Fibroblast of upper back skin (primary cell): ENCODE data around the gene TRPC4AP.

ENCODE experiments used
- DNase-seq: peaks from one replicate; pipeline ENCODE4 v3.0.0-alpha.2; 2013

TRPC4AP gene

DNA sequence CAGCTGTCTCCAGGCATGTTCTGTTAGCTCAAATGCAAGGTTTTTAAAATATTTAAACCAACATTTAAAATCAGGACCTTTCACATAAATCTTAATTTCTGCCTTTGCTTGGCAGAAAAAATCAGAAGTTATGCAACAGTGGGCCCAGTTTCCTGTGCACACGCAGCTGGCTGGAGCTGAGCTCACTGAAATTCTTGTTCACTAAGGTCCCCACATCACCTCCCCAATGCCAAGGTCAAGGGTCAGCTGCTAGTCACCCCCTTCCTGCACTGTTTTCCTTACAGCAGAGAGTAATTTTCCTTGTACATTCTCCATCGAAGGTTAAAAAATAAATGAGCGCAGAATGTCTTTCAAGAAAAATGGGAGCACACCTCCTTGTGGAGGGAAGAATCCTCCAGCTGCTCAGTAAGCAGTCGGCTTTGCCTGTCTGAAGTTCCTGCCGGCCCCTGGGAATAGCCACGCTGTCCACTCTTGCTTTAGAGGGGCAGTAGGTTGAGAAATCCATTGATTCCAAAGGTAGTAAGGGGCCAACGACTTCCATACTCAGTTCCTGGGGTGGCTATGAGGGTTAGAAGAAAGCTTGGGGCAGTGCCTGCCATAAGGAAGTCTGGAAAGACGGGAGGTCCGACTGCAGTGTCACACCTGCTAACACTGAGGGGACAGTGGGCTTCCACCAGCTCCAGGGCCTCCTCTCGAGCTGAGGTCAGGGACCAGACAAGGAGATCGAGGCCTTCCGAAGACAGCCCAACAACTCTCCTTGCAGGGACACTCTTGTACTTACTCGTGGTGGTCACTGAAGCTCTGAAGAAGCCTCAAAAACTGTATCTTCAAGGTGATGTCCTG, 80.2 kb downstream of the TRPC4AP start:
- DNase-seq = no peak

DNA sequence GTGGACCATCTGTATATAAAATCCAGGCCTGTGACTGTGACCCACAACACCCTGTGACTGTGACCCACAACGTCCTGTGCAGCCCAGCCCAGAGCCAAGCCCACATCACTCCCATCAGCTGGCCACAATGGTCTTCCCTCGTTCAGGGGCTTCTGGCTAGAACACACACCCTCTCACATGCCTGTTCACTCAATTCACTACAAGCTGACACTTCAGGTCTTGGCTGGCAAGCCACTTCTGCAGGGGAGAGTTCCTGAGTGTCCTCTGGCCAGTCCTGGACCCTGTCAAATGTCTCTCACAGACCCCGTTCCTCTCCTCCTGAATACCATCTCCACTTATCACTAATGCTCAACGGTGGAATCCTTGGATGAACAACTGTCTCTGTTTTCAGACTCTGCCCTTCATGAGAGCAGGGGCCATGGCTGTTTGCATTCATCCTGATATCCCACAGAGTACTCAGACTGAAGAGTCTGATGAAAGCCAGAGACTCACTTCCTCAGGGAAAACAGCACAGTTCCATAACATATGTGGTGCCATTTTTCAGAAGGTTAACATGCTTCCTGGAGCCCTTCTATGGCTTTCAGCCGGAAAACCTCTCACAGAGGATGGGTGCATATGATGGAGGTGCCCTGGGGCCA, 80.9 kb downstream of the TRPC4AP start:
- no peak for DNase-seq

DNA sequence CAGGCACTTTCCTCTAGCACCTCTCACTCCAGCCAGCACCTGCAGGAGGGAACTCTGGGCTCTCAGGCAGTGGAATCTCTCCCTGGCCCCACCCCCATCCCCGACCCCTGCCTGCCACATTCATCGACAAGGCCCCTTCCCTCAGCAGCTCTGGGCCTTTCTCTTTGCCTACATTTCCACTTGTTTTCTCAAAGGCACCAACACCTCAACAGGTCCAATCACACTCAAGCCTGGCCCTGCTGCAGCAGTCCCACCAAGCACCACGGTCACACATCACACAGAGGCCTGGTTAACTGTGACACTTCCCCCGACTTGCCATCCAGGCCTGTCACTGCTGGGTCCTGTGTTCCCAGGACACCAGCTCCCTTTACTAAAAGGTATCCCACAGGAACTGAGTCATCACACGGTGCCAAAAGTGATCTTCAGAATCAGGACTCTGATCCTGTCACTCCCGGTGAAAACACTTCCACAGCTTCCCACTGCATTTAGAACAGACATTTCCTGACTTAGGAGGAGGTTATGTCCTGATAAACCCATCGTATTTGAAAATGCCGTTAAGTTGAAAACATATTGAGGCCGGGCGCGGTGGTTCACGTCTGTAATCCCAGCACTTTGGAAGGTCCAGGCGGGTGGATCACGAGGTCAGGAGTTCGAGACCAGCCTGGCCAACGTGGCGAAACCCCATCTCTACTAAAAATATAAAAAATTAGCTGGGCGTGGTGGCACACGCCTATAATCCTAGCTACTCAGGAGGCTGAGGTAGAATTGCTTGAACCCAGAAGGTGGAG, 82.0 kb downstream of the TRPC4AP start:
- DNase-seq = no peak

DNA sequence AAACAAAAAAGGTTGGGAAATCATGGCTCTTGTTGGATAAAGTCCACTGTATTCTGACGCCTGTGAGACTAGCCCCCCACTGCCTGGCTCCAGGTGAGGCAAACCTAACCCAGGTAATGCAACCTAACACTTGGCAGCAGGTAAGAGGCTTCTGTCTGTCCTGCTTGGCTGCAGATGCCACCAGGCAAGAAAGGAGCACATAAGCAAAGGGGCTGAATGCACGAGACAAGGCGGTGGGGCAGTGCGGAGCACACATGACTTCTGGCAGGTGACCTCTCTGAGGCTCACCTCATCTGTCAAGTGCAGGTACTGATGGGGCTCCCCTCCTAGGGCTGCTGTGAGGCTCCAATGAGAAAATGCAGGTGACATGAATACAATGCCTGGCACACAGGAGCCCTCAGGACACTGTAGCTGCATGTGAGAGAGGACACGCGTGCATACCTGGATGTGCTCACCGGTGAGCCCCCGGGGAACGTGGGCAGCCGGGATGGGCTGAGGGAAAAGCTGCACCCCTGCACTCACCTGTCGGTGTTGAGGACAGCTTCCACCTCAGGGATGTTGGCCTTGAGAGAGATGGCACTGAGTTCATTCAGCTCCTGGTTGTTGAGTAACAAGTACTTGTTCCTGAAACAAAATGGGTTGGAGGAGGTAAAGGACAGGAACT, 82.8 kb downstream of the TRPC4AP start:
- DNase-seq = no peak

DNA sequence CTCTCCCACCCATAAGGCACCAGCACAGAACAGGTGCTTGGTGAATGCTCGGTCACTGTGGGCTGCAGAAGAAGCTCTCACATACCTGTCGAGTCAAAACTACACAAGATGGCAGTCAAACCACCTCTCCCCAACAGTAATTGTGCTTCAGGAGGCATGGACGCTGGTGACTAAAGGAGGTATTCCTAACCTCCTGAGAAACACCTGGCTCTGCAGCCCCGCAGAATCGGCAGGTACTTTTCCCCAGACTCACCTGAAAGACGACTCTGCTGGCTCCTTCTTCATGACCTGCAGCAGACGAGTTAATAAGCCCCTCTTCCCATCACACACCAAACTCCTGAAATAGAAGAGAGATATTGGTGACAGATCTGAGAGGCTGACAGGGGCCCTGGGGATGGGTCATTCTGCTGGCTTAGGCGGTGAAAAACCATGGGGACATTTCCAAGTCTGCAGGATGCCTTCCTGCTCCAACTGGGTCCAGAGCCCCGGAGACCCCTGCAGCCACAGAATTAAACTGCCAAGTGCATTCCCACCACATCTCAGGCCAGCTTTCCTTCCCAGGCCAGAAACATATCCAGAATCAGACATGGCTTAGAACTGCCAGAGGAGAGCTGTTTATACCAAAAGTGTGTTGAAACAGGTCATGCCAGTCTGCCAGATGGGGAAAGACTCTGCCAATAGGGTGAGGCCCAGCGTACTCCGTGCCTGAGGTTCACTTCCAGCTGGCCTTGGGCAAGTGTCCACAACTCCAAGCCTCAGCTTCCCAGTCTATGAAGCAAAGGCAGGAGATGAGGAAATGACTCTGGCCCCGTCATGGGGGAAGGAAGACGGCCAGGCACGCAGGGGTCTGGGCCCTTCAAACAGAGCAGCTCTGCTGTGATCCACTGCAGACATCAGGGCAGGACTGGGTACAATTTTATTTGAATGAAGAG, 83.9 kb downstream of the TRPC4AP start:
- DNase-seq = no peak

DNA sequence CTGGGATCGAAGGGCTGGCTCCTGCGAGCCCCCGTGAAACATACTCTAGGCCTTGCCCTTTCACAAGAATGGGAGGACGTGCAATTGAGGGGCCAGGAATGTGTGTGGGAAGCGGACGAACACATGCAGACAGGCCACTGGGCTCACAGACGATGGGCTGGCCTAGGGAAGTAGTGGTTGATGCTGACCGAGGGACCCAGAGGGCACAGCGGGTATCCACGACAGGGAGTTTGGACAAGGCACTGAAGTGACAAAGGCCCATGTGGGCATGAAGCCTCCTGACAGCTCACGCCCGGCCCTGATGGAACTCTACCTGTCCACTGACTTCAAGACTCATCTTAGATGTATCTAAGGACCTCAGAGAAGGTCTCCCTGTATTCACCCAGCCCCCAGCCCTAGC, 84.7 kb downstream of the TRPC4AP start:
- DNase-seq = no peak

DNA sequence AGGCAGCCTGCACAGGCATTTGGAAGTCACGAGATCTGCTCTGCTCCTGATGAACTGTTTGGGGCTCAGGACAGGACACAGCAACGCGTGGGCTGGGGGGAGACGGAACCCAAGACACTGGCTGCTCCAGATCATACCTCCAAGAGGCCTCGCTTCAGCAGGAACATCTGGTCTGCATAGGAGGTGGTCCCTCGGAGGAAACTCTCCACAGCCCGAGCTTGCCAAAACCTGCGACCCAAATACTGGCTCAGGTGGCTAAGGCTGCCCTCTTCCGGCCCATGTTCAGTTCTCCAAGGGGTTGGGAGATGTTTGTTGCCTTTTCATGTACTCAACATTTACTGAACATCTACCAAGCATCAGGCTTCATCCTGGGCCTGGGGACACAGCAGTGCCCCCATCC, 85.2 kb downstream of the TRPC4AP start:
- DNase-seq = no peak

DNA sequence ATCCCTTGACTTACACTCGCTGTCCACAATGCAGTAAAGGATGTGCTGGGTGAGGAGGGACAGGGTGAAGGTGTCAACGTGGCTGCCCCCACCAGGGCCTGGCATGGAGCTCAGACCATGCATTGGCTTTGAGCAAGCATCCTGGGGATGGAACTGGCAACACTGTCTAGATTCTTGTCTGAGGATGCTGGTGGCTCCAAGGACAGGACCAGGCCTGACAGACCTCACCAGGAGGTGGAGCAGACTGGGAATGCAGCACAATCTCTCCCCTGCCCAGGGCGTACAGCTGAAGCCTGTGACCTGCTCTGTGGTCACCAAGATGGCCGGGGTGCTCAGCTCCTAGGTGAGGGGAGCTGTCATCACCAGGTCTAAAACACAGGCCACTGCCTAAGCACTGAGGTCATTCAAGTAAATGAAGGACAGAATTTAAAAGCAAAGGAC, 86.1 kb downstream of the TRPC4AP start:
- DNase-seq = no peak

DNA sequence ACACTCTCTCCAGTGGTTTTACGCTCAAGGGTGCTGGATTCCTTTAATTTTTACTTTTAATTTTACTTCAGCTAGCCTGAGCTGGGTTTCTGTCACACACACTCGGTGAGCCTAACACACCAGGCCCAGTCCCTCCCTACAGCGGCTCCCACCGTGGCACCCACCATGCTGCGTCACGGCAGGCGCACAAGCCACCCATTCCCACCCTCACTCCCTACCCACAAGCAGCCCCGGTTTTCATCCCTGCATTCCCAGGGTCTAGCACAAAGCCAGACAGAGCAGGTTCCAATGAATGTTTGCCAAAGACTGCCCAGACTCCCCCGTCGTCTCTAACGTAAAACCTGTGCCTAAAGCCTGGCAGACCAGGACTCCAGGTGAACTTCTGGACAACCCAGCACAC, 86.6 kb downstream of the TRPC4AP start:
- DNase-seq = no peak

DNA sequence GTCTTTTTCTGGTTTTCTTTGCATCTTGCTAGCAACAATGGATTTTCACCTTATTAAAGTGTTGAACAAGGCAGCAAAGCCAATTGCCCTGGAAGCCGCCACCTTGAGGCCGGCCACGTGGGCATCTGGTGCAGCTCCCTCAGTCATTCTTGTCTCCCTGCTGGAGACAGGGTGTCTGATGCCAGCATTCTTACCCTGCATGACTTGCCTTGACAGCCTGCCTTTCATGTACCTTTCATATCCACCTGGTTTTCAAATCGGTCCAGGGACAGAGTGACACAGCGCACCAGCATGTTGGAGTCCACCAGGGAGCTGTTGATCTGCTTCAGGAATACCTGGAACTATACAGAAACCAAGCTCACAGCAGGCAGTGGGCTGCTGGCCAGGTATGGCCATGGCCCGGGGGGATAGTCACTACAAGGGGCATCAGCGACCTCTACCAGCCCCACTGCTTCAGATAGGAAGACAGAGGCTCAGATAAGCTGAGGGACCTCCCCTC, 87.1 kb downstream of the TRPC4AP start:
- no peak for DNase-seq

DNA sequence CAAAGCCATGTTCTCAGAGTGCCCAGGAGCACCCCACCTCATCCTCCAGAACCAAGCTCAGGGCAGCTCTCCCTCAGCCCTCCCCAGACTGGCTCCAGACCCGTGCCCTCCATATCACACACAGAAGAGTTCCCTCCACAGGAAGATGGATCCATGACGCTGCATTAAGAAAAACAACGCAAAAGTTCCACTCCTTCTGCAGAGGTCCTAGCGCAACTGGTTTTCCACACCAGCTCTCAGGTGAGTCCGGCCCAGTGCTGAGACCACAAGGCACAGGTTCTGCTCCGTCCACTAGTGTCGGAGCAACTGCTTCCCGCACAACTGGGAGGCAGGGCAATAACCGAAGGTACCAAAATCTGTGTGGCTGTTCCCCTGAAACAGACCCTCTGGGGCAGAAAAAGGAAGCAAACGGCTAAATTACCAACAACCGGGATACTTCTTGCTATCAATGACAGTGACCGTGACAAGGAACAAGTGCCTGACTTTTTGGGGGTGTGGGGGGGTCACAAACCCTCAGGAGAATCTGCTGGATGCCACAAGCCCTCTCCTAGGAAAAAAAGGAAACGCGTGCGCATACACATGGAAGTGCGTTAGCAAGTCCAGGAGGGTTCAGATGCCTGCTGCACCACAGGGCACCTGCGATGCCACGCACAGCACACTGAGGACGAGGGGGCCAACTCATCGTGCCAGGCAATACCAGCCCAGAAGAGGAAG, 87.7 kb downstream of the TRPC4AP start:
- DNase-seq = no peak

DNA sequence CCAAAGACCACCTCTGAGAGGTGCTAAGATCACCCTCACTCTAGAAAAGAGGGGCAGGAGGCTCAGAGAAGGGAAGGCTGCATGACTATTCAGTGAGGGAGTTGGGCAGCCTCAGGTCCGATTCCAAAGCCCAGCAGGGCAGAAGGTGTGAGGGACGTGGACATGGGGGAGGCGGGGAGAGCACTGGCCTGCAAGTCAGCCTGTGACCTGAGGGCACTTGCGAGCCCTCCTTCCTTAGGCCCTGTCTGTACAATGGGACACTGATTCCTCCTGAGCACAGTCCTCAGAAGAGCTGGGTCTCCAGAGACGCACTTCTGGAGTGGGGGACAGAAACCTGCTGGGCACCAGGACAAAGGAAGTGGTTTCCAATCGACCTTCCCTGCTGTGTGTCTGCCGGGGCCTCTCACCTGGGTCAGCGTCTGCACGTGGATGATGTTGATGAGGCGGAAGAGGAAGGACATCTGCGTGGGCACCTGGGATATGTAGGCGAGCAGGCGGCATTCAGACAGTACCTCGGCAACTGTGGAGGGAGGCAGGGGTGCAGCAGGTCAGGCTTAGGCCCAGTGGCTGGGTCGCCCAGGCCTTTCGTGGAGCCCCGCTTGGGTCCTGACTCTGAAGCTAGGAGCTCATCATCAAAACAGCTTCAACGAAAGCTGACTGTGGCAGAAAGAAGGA, 88.4 kb downstream of the TRPC4AP start:
- no peak for DNase-seq

DNA sequence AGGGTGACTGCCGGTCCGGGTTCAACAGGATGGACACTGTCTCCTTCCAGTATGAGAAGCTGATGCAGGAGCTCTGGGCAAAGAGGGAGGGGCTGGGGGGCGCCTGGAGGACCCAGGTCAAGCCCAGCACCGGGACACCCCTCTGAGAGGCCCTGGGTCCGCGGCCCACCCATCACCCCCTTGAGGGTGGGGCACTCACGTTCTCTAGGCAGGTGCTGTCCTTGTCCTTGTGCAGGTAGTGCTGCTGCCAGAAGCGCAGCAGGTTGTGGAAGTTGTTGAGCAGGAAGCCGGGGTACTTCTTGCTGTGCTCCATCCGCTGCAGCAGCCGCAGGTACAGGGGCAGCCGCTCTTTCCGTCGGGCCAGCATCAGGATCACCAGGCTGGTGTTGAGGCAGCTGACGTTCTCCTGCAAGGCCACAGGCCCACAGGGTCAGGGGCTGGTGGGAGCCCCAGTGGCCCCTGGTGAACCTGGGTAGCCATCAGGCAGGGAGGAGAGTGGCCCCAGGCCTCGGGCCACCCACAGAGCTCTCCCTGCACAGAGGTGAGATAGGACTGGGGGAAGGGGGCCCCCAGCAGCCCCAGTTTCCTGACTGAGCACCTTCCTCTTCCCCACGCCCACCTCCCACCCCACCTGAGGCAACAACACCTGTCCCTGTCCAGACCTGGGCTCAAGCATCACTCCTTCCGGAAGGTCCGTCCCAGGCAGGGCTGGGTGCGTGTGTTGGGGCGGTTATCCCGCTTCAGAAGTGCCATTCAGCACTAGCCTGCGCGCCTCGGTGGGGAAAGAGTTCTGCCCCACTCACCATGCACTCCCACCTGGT, 89.2 kb downstream of the TRPC4AP start:
- no peak for DNase-seq

DNA sequence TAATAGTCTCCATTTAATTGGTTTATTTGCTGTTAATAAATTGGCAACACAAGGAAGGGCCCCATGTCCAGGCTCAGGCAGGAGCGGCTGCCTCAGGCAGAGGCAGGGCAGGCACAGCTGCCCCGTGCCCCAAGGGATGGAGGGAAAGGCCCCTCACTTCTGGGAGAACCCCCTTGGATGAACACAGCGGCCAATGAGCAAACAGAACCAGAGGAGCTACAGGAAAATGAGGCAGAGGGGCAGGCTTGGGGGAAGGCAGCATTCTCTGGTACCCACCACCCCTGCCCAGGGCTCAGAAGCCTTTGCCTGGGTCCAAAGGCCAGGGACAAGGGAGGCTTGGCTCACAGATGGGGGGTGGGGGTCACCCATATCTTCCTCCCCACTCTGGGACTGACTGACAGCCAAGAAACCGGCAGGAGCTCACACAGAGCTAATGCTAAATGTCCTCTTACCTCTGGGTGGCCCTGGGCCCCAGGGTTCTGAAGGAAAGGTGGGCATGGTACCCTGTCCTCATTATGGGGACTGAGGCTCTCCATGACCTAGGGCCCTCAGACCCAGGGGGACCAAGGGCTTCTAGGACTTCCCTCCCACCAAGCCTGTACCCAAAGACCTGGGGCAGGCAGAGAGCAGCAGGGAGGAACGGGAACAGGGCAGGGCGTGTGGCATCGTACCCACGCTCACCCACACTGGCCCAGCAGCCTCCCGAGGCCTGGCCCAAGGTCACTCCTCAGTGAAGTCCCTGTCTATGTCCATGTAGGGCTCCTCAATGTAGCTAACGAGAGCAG, 90.0 kb downstream of the TRPC4AP start:
- no peak for DNase-seq

DNA sequence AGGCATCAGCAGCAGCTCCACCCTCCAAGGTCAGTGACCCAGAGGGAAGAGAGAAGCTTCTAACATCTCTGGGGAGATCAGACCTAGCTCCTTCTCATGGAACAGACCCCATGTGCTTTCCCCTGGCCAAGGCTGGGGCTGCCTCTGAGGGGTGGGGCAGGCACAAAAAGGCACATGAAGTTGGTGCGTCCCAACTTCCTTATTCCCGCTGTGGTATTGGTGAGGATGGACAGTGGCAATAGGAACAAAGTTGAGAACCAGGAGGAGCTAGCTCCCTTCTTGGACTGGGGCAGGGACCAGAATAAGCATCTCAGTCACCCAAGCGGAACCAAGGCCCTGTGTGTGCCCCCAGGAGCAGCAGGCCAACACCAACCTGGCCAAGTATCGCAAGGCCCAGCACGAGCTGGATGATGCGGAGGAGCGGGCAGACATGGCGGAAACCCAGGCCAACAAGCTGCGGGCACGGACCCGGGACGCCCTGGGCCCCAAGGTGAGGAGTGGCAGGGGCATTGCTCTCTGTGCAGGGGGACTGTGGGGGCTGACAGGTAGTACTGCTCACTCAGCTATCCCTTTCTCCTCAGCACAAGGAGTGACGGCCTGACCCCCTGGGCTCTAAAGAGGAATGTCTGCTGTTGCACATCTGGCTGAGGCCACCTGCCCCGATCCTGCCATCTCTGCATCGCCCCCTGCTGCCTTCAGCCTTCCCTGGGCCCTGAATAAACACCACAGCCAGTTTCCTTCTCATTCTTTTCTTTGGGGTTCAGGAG, 90.8 kb downstream of the TRPC4AP start:
- DNase-seq = no peak

DNA sequence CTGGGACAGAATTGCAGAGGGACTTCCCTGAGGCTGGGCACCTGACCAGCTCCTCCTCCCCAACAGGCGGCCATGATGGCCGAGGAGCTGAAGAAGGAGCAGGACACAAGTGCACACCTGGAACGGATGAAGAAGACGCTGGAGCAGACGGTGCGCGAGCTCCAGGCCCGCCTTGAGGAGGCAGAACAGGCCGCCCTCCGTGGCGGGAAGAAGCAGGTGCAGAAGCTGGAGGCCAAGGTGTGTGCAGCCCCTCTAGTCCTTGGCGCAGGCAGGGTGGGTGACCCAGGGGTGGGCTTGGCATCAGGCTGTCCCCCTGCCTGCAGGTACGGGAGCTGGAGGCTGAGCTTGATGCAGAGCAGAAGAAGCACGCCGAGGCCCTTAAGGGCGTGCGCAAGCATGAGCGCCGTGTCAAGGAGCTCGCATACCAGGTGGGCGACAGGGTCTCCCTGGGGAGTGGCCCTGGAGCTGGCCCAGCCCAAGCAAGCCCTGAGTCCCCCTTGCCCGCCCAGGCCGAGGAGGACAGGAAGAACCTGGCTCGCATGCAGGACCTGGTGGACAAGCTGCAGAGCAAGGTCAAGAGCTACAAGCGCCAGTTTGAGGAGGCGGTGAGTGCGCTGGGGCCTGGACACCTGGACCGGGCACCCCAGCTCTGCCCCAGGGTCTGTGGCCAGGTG, 91.5 kb downstream of the TRPC4AP start:
- no peak for DNase-seq

DNA sequence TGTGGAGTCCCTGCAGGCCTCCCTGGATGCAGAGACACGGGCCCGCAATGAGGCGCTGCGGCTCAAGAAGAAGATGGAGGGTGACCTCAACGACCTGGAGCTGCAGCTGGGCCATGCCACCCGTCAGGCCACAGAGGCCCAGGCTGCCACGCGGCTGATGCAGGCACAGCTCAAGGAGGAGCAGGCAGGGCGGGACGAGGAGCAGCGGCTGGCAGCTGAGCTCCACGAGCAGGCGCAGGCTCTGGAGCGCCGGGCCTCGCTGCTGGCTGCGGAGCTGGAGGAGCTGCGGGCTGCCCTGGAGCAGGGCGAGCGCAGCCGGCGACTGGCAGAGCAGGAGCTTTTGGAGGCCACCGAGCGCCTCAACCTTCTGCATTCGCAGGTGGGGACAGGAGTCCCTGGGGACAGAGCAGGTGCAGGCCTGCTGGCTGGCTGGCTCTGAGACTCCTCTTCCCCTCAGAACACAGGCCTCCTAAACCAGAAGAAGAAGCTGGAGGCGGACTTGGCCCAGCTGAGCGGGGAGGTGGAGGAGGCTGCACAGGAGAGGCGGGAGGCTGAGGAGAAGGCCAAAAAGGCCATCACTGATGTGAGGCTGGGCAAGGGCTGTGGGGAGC, 92.2 kb downstream of the TRPC4AP start:
- DNase-seq = no peak
